Hepatocyte (in vitro differentiated cells): Measurements from ENCODE around the gene SNRNP27. TPM values are rescaled to one million over a fixed set of nuclear protein-coding genes. Genes with fewer than 3 reads are reported as not detected.
A peak's percentile ranks its signal among the peaks of the same experiment; 100 is the strongest.

ENCODE experiments used
- DNase-seq: peaks from one replicate; pipeline ENCODE4 v3.0.0-alpha.2; 2016; ENCODE audit warnings: low spot score
- H2AFZ ChIP-seq: fragments of 200-600 bp; sonication (generic); 2 replicates; pipeline ENCODE4 v1.6.0; 2016; ENCODE audit warnings: antibody characterized with exemption, mild to moderate bottlenecking
- H3K27ac ChIP-seq: fragments of 200-600 bp; sonication (generic); 2 replicates; pipeline ENCODE4 v1.5.1; 2016; ENCODE audit warnings: mild to moderate bottlenecking
- H3K27me3 ChIP-seq: fragments of 200-600 bp; sonication (generic); 2 replicates; pipeline ENCODE4 v1.6.1; 2016
- H3K36me3 ChIP-seq: fragments of 200-600 bp; sonication (generic); replicated peaks from 2 replicates; pipeline ENCODE4 v1.5.1; 2016; ENCODE audit warnings: low read depth; ENCODE audit not compliant: insufficient read depth
- H3K4me1 ChIP-seq: fragments of 200-600 bp; sonication (generic); 2 replicates; pipeline ENCODE4 v1.5.1; 2016; ENCODE audit warnings: mild to moderate bottlenecking, moderate library complexity; ENCODE audit not compliant: insufficient read depth
- H3K4me2 ChIP-seq: fragments of 200-600 bp; sonication (generic); 2 replicates; pipeline ENCODE4 v1.6.0; 2016
- H3K4me3 ChIP-seq: fragments of 200-600 bp; sonication (generic); 2 replicates; pipeline ENCODE4 v1.5.1; 2016; ENCODE audit warnings: mild to moderate bottlenecking
- H3K79me2 ChIP-seq: fragments of 200-600 bp; sonication (generic); 2 replicates; pipeline ENCODE4 v1.6.0; 2017; ENCODE audit warnings: mild to moderate bottlenecking
- H3K9me2 ChIP-seq: fragments of 200-600 bp; sonication (generic); replicated peaks from 2 replicates; pipeline ENCODE4 v1.6.0; 2017; ENCODE audit warnings: mild to moderate bottlenecking; ENCODE audit not compliant: insufficient read depth
- H3K9me3 ChIP-seq: fragments of 200-600 bp; sonication (generic); 2 replicates; pipeline ENCODE4 v1.5.1; 2016; ENCODE audit warnings: low read depth, mild to moderate bottlenecking
- H4K20me1 ChIP-seq: fragments of 200-600 bp; sonication (generic); 2 replicates; pipeline ENCODE4 v1.6.0; 2016; ENCODE audit warnings: mild to moderate bottlenecking; ENCODE audit not compliant: insufficient read depth, poor library complexity, severe bottlenecking
- EZH2 ChIP-seq: fragments of 200-600 bp; sonication (generic); IDR thresholded peaks from 2 replicates; pipeline ENCODE4 v1.6.1; 2016; ENCODE audit warnings: antibody characterized with exemption, mild to moderate bottlenecking, borderline replicate concordance
- EZH2phosphoT487 ChIP-seq: fragments of 200-600 bp; sonication (generic); IDR thresholded peaks from one replicate; pipeline ENCODE4 v1.6.1; 2018; ENCODE audit warnings: antibody characterized with exemption, mild to moderate bottlenecking, low read depth, moderate library complexity; ENCODE audit not compliant: unreplicated experiment, severe bottlenecking
- WGBS: methylation state at CpG from one replicate; pipeline ENCODE4 v1.1.6; 2016; ENCODE audit warnings: low lambda C conversion rate; ENCODE audit errors: missing lambda C conversion rate; 5-methylcytosine and 5-hydroxymethylcytosine counted together
- polyA plus RNA-seq: library from polyadenylated mRNA; unstranded; fragments of >200 nt; fragmentation: Nextera tagmentation; extraction: Ambion mirVana; gene quantifications from 2 replicates; pipeline ENCODE4 v1.2.1, GENCODE V29; 2016
- total RNA-seq: library from RNA; depleted of rRNA; stranded (reverse); fragments of >200 nt; gene quantifications from 2 replicates; pipeline ENCODE4 v1.2.3, GENCODE V29; 2014
- TF ChIP-seq, protein P1 (sequence below): fragments of 200-600 bp; sonication (generic); IDR thresholded peaks from 2 replicates; pipeline ENCODE4 v1.5.1; 2016; ENCODE audit warnings: antibody characterized with exemption, mild to moderate bottlenecking; ENCODE audit not compliant: poor library complexity

Gene SNRNP27
- total and polyA plus RNA-seq, 2 experiments from 2014 or later: 58.4 to 65.5 TPM

DNA sequence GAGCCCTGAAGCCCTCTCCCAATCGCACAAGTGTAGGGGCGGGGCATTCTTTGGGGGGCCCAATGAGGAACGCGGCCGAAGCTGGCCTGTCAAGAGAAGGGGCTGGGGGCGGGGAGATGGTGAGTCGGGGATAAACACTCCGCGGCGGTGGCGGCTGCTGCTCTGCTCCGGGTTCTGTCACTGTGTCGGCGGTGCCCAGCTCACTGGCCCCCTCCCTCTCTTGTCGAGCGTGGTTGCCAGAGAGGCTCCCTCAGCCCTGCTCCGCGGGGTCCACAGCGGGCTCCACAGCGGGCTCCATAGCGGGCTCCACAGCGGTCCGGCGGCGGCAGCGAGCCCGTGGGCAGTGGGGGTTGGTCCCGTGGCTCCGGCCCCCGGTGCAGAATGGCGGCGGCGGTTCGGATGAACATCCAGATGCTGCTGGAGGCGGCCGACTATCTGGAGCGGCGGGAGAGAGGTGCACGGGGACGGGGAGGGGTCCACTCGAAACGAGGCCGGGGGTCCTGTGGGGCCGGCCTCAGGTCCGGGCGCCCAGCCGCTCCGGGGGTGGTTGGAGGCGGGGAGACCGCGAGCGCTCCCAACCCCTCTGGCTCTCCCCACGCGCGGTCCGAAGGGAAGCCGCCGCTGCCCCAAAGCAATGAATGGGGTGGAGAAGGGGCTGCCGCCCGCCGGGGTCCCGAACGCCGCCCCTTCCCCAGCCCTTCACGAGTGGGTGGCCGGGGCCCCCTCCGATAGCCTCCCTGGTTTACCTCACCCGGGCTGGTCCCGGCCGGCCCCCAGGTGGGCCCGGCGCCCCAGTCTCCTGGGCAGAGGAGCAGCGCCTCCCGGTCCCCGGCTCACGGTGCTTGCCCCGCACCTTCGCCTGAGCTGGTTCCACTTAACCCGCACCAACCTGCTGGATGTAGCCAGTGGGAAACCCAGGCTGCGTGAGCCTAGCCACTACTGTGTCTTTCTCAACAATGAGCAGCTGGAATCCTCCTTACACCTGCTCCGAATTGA is 21.5 kb downstream of the SNRNP27 start, which contains the start of gene MXD1:
MXD1 (plus strand) TSS at position 160 of the 996 bp plus-strand sequence; CDS start at position 382, 222 bp downstream.
- Histone ChIP-seq H3K4me2 (peak within 1 kb of the TSS; percentile 83), H2AFZ (peak within 1 kb of the TSS; percentile 2), H3K27ac (peak within 1 kb of the TSS; percentile 94), H4K20me1 (no peaks in the 10 kb centered on the region), H3K4me1 (peaks cover 18% of the 10 kb centered on the region), H3K9me2 (no peaks in the 10 kb centered on the region), H3K36me3 (no peaks in the 10 kb centered on the region), H3K79me2 (peaks cover 44% of the 10 kb centered on the region), H3K4me3 (peak within 1 kb of the TSS; percentile 67), H3K9me3 (no peaks in the 10 kb centered on the region), H3K27me3 (no peaks in the 10 kb centered on the region)
- DNase-seq: peak; percentile 48
- WGBS: 2% methylated on average over 61 of the region's 81 CpGs
- TF ChIP-seq EZH2 (no peak), EZH2phosphoT487 (no peak)
- TF ChIP-seq, protein P1, sequence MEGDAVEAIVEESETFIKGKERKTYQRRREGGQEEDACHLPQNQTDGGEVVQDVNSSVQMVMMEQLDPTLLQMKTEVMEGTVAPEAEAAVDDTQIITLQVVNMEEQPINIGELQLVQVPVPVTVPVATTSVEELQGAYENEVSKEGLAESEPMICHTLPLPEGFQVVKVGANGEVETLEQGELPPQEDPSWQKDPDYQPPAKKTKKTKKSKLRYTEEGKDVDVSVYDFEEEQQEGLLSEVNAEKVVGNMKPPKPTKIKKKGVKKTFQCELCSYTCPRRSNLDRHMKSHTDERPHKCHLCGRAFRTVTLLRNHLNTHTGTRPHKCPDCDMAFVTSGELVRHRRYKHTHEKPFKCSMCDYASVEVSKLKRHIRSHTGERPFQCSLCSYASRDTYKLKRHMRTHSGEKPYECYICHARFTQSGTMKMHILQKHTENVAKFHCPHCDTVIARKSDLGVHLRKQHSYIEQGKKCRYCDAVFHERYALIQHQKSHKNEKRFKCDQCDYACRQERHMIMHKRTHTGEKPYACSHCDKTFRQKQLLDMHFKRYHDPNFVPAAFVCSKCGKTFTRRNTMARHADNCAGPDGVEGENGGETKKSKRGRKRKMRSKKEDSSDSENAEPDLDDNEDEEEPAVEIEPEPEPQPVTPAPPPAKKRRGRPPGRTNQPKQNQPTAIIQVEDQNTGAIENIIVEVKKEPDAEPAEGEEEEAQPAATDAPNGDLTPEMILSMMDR: no peak

DNA sequence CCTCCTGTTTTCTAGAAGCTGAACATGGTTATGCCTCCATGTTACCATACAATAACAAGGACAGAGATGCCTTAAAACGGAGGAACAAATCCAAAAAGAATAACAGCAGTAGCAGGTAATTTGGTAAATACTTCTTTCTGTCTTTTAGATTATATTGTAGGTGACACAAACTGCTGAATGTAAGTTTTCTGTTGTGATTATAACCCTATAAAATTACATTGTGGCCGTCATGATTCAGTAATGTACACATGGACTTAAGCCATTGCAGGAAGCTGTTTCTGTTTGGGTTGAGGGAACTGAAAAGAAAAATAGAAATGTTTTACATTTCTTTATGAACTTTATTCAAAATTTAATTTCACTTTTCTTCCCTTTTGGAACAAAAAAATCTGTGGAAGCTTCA is 22.4 kb downstream of the SNRNP27 start:
- no peak for TF ChIP-seq EZH2phosphoT487
- TF ChIP-seq EZH2: no peak
- TF ChIP-seq, protein P1: no peak
- peak overlapping the region; percentile 86 for H3K27ac ChIP-seq

DNA sequence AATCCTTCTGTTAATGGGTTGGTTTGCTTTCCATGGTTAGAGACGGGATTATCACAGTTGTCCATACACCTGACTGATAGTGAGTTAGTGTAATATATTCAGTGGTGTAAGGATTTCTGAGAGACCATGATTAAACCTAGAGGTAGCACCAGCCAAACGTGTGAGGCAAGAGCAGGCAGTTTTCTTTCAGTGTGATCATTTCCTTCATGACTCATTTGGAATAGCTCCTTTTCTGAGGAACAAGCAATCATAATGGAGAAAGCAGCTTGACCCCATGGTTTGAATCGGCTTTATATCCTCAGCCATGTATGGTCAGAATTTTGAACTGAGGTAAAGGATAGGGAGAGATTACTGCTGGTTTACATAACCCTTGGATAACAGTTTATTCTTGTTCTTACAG is 24.1 kb downstream of the SNRNP27 start:
- TF ChIP-seq, protein P1: no peak
- TF ChIP-seq EZH2phosphoT487: no peak
- H3K27ac ChIP-seq: peak overlapping the region; percentile 86
- H3K36me3 ChIP-seq: no peaks in the 10 kb centered on the region
- H3K4me2 ChIP-seq: peak overlapping the region; percentile 83
- 63% methylated on average over 3 of the region's 3 CpGs for WGBS
- H3K27me3 ChIP-seq: no peaks in the 10 kb centered on the region
- peaks cover 18% of the 10 kb centered on the region for H3K4me1 ChIP-seq
- H3K9me2 ChIP-seq: no peaks in the 10 kb centered on the region
- peak; percentile 42 for DNase-seq
- no peak overlapping the region for H3K4me3 ChIP-seq
- no peak overlapping the region for H2AFZ ChIP-seq
- H4K20me1 ChIP-seq: no peaks in the 10 kb centered on the region
- H3K79me2 ChIP-seq: peaks cover 46% of the 10 kb centered on the region
- H3K9me3 ChIP-seq: no peaks in the 10 kb centered on the region

More for the DNA sequence above, 22.4 kb downstream of the SNRNP27 start:
- DNase-seq: no peak
- Histone ChIP-seq H3K4me1 (peaks cover 18% of the 10 kb centered on the region), H3K9me2 (no peaks in the 10 kb centered on the region), H3K79me2 (peaks cover 45% of the 10 kb centered on the region), H3K27me3 (no peaks in the 10 kb centered on the region), H3K4me2 (peak overlapping the region; percentile 83), H3K9me3 (no peaks in the 10 kb centered on the region), H3K36me3 (no peaks in the 10 kb centered on the region), H4K20me1 (no peaks in the 10 kb centered on the region), H3K4me3 (peak overlapping the region; percentile 67), H2AFZ (no peak overlapping the region)
- 33% methylated on average over 2 of the region's 2 CpGs for WGBS
